Endothelial cell of umbilical vein (primary cell): Measurements from ENCODE around the gene GRPR. TPM values are rescaled to one million over a fixed set of nuclear protein-coding genes. Genes with fewer than 3 reads are reported as not detected.

Experiments
- BruUV-seq: library from RNA; stranded (reverse); fragments of 400-500 nt; replicated peaks from 2 replicates; lab custom pipeline; 2021; lab: Mats Ljungman, UMichigan
- CTCF ChIA-PET: fragments of 300-600, 350-600 bp; sonication (Branson Sonifier 250); formaldehyde crosslinking; loops from one replicate; lab custom pipeline; 2021; ENCODE audit warnings: antibody characterized with exemption, inconsistent platforms; lab: Charles Lee
- POLR2A ChIA-PET: fragments of 300-600, 350-600 bp; sonication (Branson Sonifier 250); formaldehyde crosslinking; loops from one replicate; lab custom pipeline; 2021; ENCODE audit warnings: antibody characterized with exemption, inconsistent platforms; lab: Charles Lee
- DNase-seq: peaks from one replicate; pipeline ENCODE4 v3.0.0-alpha.2; 2011; ENCODE audit warnings: low read depth, low spot score
- FAIRE-seq: peaks from 2 replicates; lab custom pipeline; 2011; peaks lifted over from hg19 to GRCh38; lab: Jason Lieb, UNC
- H2AFZ ChIP-seq: 2 replicates; pipeline ENCODE4 v1.6.0; 2012; ENCODE audit warnings: low read depth, low read length, control low read depth, inconsistent platforms
- H3K27ac ChIP-seq: 2 replicates; pipeline ENCODE4 v1.5.1; 2011; ENCODE audit warnings: low read depth, mild to moderate bottlenecking, control low read depth, low read length, moderate library complexity; ENCODE audit not compliant: insufficient read depth
- H3K27me3 ChIP-seq, 2 experiments: 2 replicates each; pipeline versions ENCODE4 v1.6.0 to v1.6.1; 2011; ENCODE audit warnings: low read length in 2 of 2, mixed read lengths in 1 of 2; ENCODE audit not compliant: control insufficient read depth in 2 of 2, insufficient read depth in 2 of 2
- H3K36me3 ChIP-seq, 2 experiments: 2 replicates in 1 of 2; 3 replicates in 1 of 2; pipeline ENCODE4 v1.5.1; 2011; ENCODE audit warnings: low read length in 2 of 2, mild to moderate bottlenecking in 1 of 2, moderate library complexity in 1 of 2; ENCODE audit not compliant: control insufficient read depth in 2 of 2, insufficient read depth in 2 of 2; ENCODE audit errors: extremely low read depth in 1 of 2
- H3K4me1 ChIP-seq: 3 replicates; pipeline ENCODE4 v1.5.1; 2011; ENCODE audit warnings: mild to moderate bottlenecking, low read length; ENCODE audit not compliant: control insufficient read depth, insufficient read depth; ENCODE audit errors: extremely low read depth
- H3K4me2 ChIP-seq: 2 replicates; pipeline ENCODE4 v1.6.1; 2011; ENCODE audit warnings: low read length, control low read depth, mixed read lengths; ENCODE audit not compliant: insufficient read depth
- H3K4me3 ChIP-seq, 3 experiments: fragments of 200-600 bp in 1 of 3; sonication (generic), shearing (Covaris generic) in 1 of 3; replicated peaks in 1 of 3; 2 replicates each; pipeline ENCODE4 v1.5.1; 2011 to 2016; ENCODE audit warnings: control low read depth in 3 of 3, low read length in 3 of 3, mild to moderate bottlenecking in 2 of 3, inconsistent platforms in 1 of 3, low read depth in 1 of 3, moderate library complexity in 1 of 3; ENCODE audit not compliant: insufficient read depth in 1 of 3
- H3K79me2 ChIP-seq: 2 replicates; pipeline ENCODE4 v1.6.0; 2012; ENCODE audit warnings: low read length, inconsistent platforms; ENCODE audit not compliant: control insufficient read depth, insufficient read depth
- H3K9ac ChIP-seq: replicated peaks from 2 replicates; pipeline ENCODE3; 2011; ENCODE audit warnings: low read length, control low read depth; ENCODE audit not compliant: insufficient read depth; ENCODE audit errors: extremely low read depth
- H3K9me1 ChIP-seq: replicated peaks from 3 replicates; pipeline ENCODE4 v1.6.0; 2011; ENCODE audit warnings: mild to moderate bottlenecking, low read length; ENCODE audit not compliant: control insufficient read depth, insufficient read depth; ENCODE audit errors: extremely low read depth
- H3K9me3 ChIP-seq: replicated peaks from 2 replicates; pipeline ENCODE4 v1.5.1; 2012; ENCODE audit warnings: low read length, inconsistent platforms; ENCODE audit not compliant: control insufficient read depth, insufficient read depth
- H4K20me1 ChIP-seq: replicated peaks from 2 replicates; pipeline ENCODE3; 2011; ENCODE audit warnings: mild to moderate bottlenecking, low read length; ENCODE audit not compliant: control insufficient read depth, insufficient read depth; ENCODE audit errors: extremely low read depth
- EZH2 ChIP-seq: IDR thresholded peaks from 2 replicates; pipeline ENCODE4 v1.6.1; 2012; ENCODE audit warnings: borderline replicate concordance, low read depth, mild to moderate bottlenecking, moderate library complexity, low read length, inconsistent platforms; ENCODE audit not compliant: severe bottlenecking
- FOS ChIP-seq: IDR thresholded peaks from 2 replicates; pipeline ENCODE4 v1.6.1; 2011; ENCODE audit warnings: mild to moderate bottlenecking, low read length, moderate library complexity, borderline replicate concordance; ENCODE audit not compliant: insufficient read depth
- GATA2 ChIP-seq: IDR thresholded peaks from 2 replicates; pipeline ENCODE4 v1.7.0; 2011; ENCODE audit warnings: low read depth, mild to moderate bottlenecking, moderate library complexity, mixed read lengths, low read length; ENCODE audit not compliant: insufficient read length, insufficient read depth
- JUN ChIP-seq: IDR thresholded peaks from 2 replicates; pipeline ENCODE4 v1.6.1; 2011; ENCODE audit warnings: borderline replicate concordance, low read depth; ENCODE audit not compliant: insufficient read length, insufficient read depth
- MYC ChIP-seq: IDR thresholded peaks from one replicate; pipeline ENCODE4 v1.6.1; 2011; ENCODE audit warnings: mild to moderate bottlenecking, low read depth, low read length
- POLR2A ChIP-seq: IDR thresholded peaks from 2 replicates; pipeline ENCODE4 v1.6.1; 2012; ENCODE audit warnings: low read depth, mild to moderate bottlenecking, control low read depth, low read length
- POLR2AphosphoS5 ChIP-seq: IDR thresholded peaks from 2 replicates; pipeline ENCODE4 v1.6.1; 2012; ENCODE audit warnings: low read depth, mild to moderate bottlenecking, control low read depth, low read length, moderate library complexity; ENCODE audit not compliant: insufficient read depth
- dilution Hi-C: fragments of 300-500 bp; cut with MboI; formaldehyde crosslinking; loops from one replicate; pipeline ENCODE4 v1.15.0; 2019; ENCODE audit warnings: low sequenced_read_pairs; ENCODE audit not compliant: extremely low pct_ligation_motif_present
- intact Hi-C: fragments of 100-400 bp; cut with micrococcal nuclease; formaldehyde crosslinking; loops from one replicate; pipeline ENCODE4 v1.10.0; 2022
- polyA plus RNA-seq, 4 experiments: library from polyadenylated mRNA; depleted of rRNA in 3 of 4; stranded (reverse) in 3 of 4; unstranded in 1 of 4; fragments of >200 nt; gene quantifications; 2 replicates each; pipeline versions ENCODE4 v1.2.1 to v1.2.3, GENCODE V29; 2011 to 2012; ENCODE audit warnings: missing spikeins in 1 of 4
- total RNA-seq: library from RNA; stranded (reverse); gene quantifications from 2 replicates; pipeline ENCODE4 v1.2.3, GENCODE V29; 2021
- TF ChIP-seq, protein P1 (sequence below): IDR thresholded peaks from 2 replicates; pipeline ENCODE4 v1.6.1; 2011; ENCODE audit not compliant: insufficient read depth, insufficient read length
- TF ChIP-seq, protein P2 (sequence below), 2 donors: IDR thresholded peaks; 1 replicate in 1 of 2; 2 replicates in 1 of 2; pipeline ENCODE4 v1.5.1; 2011; ENCODE audit warnings: low read length in 2 of 2, mild to moderate bottlenecking in 2 of 2, moderate library complexity in 2 of 2, control low read depth in 1 of 2, inconsistent platforms in 1 of 2, low read depth in 1 of 2; ENCODE audit not compliant: insufficient read depth in 1 of 2; ENCODE audit errors: extremely low read depth in 1 of 2

The GRPR gene
- total and polyA plus RNA-seq, 2 donors (not counting 3 experiments of a cell fraction or from before 2014, with no cell fraction given), result 0.11 TPM; not detected in 1

DNA sequence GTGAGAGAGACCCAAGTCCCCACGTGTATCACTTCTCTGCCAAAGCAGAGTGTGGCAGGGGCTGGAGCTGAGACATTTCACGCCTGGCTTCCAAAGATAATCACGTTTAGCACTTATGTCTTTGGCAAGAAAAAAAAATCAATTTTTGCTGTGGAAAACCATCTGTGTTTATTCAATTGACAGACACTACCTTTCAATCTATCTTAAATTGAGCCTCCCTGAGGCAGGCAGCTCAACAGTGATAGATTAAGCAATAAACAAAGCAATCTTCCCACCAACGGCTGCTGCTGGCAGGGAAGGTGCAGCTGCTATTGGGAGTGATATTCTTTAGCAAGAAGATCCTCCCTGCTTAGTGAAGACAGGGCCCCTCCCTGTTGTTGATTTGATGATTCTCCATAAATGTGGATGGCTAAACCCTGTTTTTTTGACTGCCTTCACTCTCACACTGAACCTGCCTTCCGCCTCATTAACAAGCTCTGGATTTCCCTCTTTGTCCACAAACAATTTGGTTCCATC, 32.3 kb downstream of the GRPR start:
- DNase-seq (no peak), FAIRE-seq (no peak)
- CTCF ChIA-PET, result interaction anchor here (1.5 to 1.7 kb wide), 2 partner anchors 17 to 33 kb away, joined by 3 to 6 read pairs; no protein-coding TSS in a partner anchor
- intact Hi-C loops (no loop called here), dilution Hi-C loops (no loop called here)
- Histone ChIP-seq H3K79me2 (no peaks in the 10 kb centered on the region), H3K4me3 (no peak overlapping the region), H3K36me3 (no peaks in the 10 kb centered on the region), H3K9me3 (no peaks in the 10 kb centered on the region), H3K27ac (no peak overlapping the region), H3K9me1 (no peaks in the 10 kb centered on the region), H4K20me1 (no peaks in the 10 kb centered on the region), H2AFZ (no peak overlapping the region), H3K4me2 (no peak overlapping the region), H3K4me1 (no peaks in the 10 kb centered on the region), H3K27me3 (no peaks in the 10 kb centered on the region), H3K9ac (no peak overlapping the region)
- TF ChIP-seq, protein P1, sequence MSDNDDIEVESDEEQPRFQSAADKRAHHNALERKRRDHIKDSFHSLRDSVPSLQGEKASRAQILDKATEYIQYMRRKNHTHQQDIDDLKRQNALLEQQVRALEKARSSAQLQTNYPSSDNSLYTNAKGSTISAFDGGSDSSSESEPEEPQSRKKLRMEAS, result no peak
- TF ChIP-seq POLR2AphosphoS5, result no peak
- TF ChIP-seq FOS, result no peak
- TF ChIP-seq GATA2, result no peak
- TF ChIP-seq JUN, result no peak
- no peak for TF ChIP-seq EZH2
- TF ChIP-seq, protein P2, sequence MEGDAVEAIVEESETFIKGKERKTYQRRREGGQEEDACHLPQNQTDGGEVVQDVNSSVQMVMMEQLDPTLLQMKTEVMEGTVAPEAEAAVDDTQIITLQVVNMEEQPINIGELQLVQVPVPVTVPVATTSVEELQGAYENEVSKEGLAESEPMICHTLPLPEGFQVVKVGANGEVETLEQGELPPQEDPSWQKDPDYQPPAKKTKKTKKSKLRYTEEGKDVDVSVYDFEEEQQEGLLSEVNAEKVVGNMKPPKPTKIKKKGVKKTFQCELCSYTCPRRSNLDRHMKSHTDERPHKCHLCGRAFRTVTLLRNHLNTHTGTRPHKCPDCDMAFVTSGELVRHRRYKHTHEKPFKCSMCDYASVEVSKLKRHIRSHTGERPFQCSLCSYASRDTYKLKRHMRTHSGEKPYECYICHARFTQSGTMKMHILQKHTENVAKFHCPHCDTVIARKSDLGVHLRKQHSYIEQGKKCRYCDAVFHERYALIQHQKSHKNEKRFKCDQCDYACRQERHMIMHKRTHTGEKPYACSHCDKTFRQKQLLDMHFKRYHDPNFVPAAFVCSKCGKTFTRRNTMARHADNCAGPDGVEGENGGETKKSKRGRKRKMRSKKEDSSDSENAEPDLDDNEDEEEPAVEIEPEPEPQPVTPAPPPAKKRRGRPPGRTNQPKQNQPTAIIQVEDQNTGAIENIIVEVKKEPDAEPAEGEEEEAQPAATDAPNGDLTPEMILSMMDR (IDR thresholded peaks at IDR 0.05; ENCODE audit: extremely low read depth in 1 of 2, insufficient read depth in 1 of 2, low read depth in 1 of 2, low read length in 2 of 2), result no peak
- no peak for TF ChIP-seq MYC
- TF ChIP-seq POLR2A, result no peak
- BruUV-seq, result no TSS peak
- POLR2A ChIA-PET, result no interaction called here
